DOHH2 (cell line): ENCODE data around the gene DIDO1.

Source experiments
- CTCF ChIP-seq: fragments of 200-600 bp; sonication (generic); IDR thresholded peaks from one replicate; pipeline ENCODE4 v1.5.1; 2014; ENCODE audit warnings: antibody characterized with exemption, mild to moderate bottlenecking, low read depth, low read length; ENCODE audit not compliant: poor library complexity, severe bottlenecking
- EZH2phosphoT487 ChIP-seq: fragments of 200-600 bp; sonication (generic); IDR thresholded peaks from 2 replicates; pipeline ENCODE4 v1.6.1; 2017; ENCODE audit warnings: borderline replicate concordance, mild to moderate bottlenecking, antibody characterized with exemption, low read length, moderate library complexity, mixed read lengths

- no peak for TF ChIP-seq CTCF
- no peak for TF ChIP-seq EZH2phosphoT487
These were observed 54.0 kb downstream of the DIDO1 start for GRCh38 chr20:62872184-62872847.
